G401 (cell line): ENCODE results near the gene UBE2J2. TPM values are rescaled to one million over a fixed set of nuclear protein-coding genes. Genes with fewer than 3 reads are reported as not detected.

ENCODE experiments used
- DNase-seq: peaks from one replicate; pipeline ENCODE4 v3.0.0-alpha.2; 2015; ENCODE audit warnings: low spot score
- in situ Hi-C: cut with HindIII; loops from 2 replicates; pipeline ENCODE4 v1.10.0; 2016; ENCODE audit warnings: low sequenced_read_pairs, mixed read lengths
- total RNA-seq: library from RNA; depleted of rRNA; stranded (reverse); fragments of >200 nt; shearing (Covaris generic); gene quantifications from 2 replicates; pipeline ENCODE4 v1.2.3, GENCODE V29; 2014

Gene UBE2J2
- total RNA-seq, 1 experiment from 2014 or later = 88.4 TPM

GRCh38 chr1:1298861-1299685 lies 25.4 kb upstream of the UBE2J2 start:
- in situ Hi-C loops = no loop called here
- DNase-seq = peak; percentile 73

DNA sequence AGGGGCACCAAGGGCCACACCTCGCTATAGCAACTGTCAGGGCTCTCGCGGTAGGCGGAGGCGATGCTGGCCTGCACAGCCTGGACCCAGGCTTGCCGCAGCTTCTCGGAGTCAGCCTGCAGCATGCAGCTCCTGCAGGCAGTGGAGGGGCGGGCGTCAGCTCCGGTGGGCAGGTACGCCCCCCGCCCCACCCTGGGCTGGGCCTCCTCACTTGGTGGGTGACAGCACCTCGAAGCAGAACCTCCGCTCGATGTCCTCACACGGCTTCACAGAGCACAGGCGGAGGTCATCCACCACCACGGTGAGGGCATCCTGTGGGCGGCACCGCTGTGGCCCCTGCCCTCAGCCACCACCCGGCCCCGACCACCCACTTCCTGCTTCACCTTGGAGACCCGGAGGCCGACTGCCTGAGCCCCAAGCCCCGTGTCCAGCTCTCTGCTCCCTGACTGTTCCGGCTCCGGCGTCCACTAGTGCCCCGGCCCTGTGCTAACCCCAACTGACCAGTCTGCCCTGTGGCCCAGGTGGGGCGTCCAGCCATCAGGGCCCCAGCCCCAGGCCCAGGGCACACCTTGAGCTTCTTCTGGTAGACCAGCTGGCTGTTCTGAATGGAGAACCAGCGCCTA lies 24.3 kb upstream of the UBE2J2 start:
- in situ Hi-C loops = no loop called here
- DNase-seq = no peak

GRCh38 chr1:1296070-1297061 lies 22.7 kb upstream of the UBE2J2 start:
- in situ Hi-C loops = no loop called here
- no peak for DNase-seq

DNA sequence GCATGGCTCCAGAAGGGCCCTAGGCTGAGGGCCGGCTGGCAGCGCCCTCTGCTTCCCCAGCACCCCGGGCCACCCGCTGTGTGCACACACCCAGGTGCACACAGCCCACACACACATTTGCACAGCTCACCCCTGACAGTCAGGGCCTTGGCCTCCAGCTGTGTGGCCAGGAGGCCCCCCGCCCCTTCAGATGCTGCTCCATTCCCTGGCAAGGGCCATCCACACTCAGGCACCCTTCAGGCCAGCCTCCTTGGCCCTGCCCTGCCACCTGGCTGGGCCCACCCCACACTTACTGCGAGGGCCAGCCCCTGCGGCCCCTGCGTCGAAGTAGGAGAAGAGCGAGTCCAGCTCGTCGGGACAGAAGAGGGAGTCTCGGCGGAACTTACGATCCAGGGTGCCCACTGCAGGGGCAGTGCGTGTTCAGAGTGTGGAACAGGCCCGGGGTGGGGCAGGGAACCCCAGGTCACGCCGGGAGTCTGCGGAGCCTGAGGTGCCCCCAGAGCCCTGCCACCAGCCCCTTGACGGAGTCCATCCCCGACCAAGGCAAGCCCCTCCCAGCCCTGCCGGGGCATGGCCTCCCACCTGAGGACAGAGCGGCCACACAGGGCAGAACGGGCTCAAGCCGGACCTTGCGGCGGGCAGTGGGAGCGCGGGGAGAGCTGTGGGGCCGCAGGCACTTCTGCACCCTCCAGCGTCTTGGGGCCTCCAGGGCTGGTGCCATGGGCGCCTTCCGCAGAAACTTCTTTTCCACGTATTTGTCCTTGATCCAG lies 21.7 kb upstream of the UBE2J2 start:
- in situ Hi-C loops = no loop called here

GRCh38 chr1:1294250-1294890 lies 20.7 kb upstream of the UBE2J2 start:
- DNase-seq = no peak
- in situ Hi-C loops = no loop called here

More for the DNA sequence above, 21.7 kb upstream of the UBE2J2 start:
- DNase-seq = no peak

- in situ Hi-C loops = no loop called here
- no peak for DNase-seq
Measured at GRCh38 chr1:1293263-1294249, 19.9 kb upstream of the UBE2J2 start.

- no peak for DNase-seq
Measured at GRCh38 chr1:1292851-1293250, 19.2 kb upstream of the UBE2J2 start.

DNA sequence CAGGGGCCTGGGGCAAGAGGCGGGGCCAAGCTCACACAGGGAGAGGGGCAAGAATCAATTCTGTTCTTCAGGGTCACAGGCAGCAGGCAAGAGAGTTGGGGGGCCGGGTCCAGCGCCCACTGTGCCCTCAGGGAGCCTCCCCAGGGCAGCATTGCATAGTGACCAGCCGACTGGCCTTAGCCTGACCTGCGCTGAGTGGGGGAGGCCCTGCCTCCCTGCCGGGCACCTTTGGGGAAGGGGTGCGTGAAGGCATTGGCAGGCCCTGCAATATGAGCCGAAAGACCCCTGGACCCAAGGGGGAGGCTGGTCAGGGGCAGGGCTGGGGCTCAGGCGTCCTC lies 18.8 kb upstream of the UBE2J2 start:
- in situ Hi-C loops = no loop called here
- no peak for DNase-seq

More at GRCh38 chr1:1292851-1293250, 19.2 kb upstream of the UBE2J2 start:
- in situ Hi-C loops = no loop called here

- DNase-seq = peak; percentile 88
- in situ Hi-C loops = no loop called here
Measured at GRCh38 chr1:1291548-1292441, 18.1 kb upstream of the UBE2J2 start.

GRCh38 chr1:1291023-1291528 lies 17.4 kb upstream of the UBE2J2 start:
- DNase-seq = no peak
- in situ Hi-C loops = no loop called here

GRCh38 chr1:1290238-1290731 lies 16.6 kb upstream of the UBE2J2 start:
- no peak for DNase-seq
- in situ Hi-C loops = no loop called here

GRCh38 chr1:1287288-1288110 lies 13.8 kb upstream of the UBE2J2 start:
- in situ Hi-C loops = no loop called here
- no peak for DNase-seq

DNA sequence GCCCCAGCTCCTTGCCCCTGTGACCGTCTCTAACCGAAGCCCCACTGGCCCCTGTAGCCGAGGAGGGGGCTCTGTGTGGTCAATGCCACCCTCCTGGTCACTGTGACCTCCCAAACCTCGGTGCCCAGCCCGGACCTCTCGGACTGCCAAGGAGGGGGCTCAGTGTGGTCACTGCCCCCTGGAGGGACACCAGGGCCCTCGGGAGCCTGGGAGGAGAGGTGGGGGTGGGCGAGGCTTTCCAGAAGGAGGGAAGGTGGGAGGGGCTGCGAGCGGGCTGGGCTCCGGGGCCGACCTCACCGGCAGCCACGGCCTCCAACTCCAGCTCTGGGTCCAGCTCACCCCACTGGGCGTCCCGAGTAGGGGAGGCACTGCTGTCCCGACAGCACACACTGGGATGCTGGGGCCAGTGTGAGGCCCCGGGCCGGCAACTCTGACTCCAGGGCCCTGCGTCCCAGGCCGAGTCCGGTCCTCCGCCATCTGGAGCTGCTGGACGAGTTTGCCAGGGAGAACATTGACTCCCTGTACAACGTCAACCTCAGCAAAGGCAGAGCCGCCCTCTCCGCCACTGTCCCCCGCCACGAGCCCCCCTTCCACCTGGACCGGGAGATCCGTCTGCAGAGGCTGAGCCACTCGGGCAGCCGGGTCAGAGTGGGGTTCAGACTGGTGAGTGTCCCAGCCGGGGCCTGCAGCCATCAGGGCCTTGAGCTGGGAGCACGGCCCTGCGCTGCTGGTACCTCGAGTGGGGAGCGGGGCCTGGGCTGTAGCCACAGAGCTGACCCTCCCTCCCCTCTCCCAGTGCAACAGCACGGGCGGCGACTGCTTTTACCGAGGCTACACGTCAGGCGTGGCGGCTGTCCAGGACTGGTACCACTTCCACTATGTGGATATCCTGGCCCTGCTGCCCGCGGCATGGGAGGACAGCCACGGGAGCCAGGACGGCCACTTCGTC lies 12.9 kb upstream of the UBE2J2 start:
- in situ Hi-C loops = no loop called here
- DNase-seq = no peak

GRCh38 chr1:1285611-1286311 lies 12.1 kb upstream of the UBE2J2 start:
- DNase-seq = no peak
- in situ Hi-C loops = no loop called here
